AG09309 (cell line): ENCODE measurements around the gene ADTRP.

Experiments
- DNase-seq: peaks from one replicate; pipeline ENCODE4 v3.0.0-alpha.2; 2010; ENCODE audit warnings: low read depth
- H3K4me3 ChIP-seq: 2 replicates; pipeline ENCODE4 v1.5.1; 2011; ENCODE audit warnings: mild to moderate bottlenecking, low read depth, low read length, moderate library complexity; ENCODE audit not compliant: control insufficient read depth
- CTCF ChIP-seq: IDR thresholded peaks from 2 replicates; pipeline ENCODE4 v1.5.1; 2011; ENCODE audit warnings: mild to moderate bottlenecking, low read depth, low read length, inconsistent platforms; ENCODE audit not compliant: insufficient read depth, control insufficient read depth; ENCODE audit errors: missing control alignments

The ADTRP gene

GRCh38 chr6:11815231-11815630, 36.6 kb upstream of the ADTRP start:
- H3K4me3 ChIP-seq = no peak overlapping the region
- DNase-seq = no peak
- TF ChIP-seq CTCF = no peak

GRCh38 chr6:11814819-11815218, 36.2 kb upstream of the ADTRP start:
- H3K4me3 ChIP-seq = no peak overlapping the region
- TF ChIP-seq CTCF = no peak
- no peak for DNase-seq

DNA sequence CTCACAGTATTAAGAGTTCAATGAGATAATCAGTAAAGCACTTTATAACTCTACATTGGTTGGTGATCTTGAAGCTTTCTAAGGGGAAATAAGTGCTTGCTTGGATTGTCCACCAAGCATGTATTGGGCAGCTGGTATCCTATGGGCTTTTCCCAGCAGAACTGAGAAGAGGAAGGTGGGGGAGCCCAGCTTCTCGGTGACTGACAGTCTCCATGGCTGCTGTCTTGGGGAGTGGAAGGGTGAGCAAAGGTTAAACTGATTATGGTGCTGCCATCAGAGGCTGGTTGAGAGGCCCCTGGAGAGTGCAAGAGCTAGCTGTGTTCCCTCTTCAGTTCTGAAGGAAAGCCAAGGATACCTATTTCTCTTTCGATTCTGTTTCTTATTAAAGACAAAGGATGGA, 35.5 kb upstream of the ADTRP start:
- no peak for TF ChIP-seq CTCF
- no peak for DNase-seq

DNA sequence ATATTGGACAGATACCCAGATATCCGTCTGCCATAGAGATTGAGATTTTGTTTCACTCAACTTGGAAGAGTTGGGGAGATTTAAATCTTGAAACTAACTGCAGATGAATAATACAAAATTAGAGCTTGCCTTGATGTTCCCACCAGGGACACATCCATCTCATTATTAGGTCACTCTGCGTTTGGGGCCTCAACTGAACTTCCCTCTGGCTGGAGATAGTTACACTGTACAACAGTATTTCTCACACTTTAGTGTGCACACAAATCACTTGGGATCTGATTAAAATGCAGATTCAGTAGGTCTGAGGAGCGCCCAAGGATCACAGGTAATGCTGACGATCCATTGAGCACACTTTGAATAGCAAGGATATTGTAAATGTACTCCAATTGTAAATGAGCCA, 35.0 kb upstream of the ADTRP start:
- no peak for DNase-seq
- H3K4me3 ChIP-seq = no peak overlapping the region
- no peak for TF ChIP-seq CTCF

More for the DNA sequence above, 35.5 kb upstream of the ADTRP start:
- H3K4me3 ChIP-seq = no peak overlapping the region

DNA sequence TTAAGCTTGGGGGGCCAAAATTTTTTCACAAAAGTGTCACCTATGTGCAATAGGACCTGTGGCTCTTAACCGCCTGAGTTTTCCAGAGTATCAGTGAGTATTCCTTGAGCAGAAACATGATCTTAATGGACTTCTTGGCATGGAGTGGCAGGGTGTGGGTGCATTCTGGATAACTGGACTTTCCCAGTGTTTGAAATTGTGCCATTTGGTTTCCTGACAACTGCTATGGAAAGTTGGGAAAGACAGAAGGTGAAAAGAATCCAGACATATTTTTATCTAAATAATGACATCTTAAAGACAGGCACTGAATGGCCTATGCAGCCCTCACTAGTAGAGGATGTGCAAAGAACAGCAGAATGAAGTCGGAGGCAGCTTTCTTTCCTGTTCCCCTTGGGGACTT, 34.3 kb upstream of the ADTRP start:
- DNase-seq = no peak
- no peak overlapping the region for H3K4me3 ChIP-seq
- no peak for TF ChIP-seq CTCF

GRCh38 chr6:11812439-11812838, 33.8 kb upstream of the ADTRP start:
- TF ChIP-seq CTCF = no peak
- DNase-seq = no peak
- no peak overlapping the region for H3K4me3 ChIP-seq

DNA sequence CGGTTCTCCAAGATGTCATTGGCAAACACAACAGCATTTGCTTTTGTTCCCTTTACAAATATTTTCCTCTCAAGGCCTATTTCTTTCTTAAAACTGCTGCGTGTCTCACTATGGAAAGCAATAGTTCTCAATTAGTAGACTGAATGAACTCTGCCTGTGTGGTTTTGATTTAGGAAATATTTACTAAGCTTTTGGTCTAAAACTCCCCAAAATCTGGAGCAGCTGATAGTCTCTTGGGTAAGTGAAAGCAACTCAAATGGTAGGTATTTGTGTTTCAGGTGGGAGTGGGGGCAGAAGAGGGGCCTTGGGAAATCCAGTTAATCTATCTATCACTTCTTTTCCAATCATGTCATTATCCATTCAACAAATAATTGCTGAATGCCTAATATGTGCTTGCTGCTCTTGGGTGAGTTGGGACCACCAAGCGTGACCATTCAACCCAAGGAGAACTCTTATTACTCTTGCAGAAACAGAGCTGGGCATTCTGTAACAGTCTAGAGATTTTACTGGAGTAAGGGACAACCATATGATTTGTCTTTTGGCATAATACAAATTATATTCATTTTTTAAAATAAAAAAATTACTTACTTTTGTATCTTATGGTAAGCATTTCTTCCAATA, 33.2 kb upstream of the ADTRP start:
- no peak for TF ChIP-seq CTCF
- no peak overlapping the region for H3K4me3 ChIP-seq
- DNase-seq = no peak
